ENCODE results near the gene WNT7B. TPM values are rescaled to one million over a fixed set of nuclear protein-coding genes. Genes with fewer than 3 reads are reported as not detected.

WNT7B gene
- polyA plus RNA-seq, 1 of the 3 experiments (the other 2 are of a cell fraction) = 0.13 TPM

DNA sequence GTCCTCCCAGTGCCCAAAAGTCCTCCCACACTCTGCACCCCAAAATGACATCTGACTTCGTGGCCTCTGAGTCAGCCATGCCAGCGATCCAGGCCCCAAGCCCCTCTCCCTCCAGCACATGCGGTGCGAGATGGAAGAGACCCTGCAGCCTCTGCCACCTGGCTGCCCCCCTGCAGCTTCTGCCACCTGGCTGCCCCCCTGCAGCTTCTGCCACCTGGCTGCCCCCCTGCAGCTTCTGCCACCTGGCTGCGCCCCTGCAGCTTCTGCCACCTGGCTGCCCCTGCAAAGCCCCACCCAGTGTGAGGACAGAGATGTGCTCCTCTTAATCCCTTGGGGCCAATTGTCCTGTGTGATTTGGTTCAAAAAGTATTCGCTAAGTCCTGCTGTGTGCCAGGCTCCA, 68.0 kb downstream of the WNT7B start:
- WGBS (ENCODE audit: low lambda C conversion rate) = 83% methylated on average over 2 of the region's 6 CpGs
- Histone ChIP-seq H3F3A (replicated peaks; ENCODE audit: insufficient read depth) (no peaks in the 10 kb centered on the region), H3K4me2 (no peak overlapping the region), H3K9ac (no peak overlapping the region), H3K4me3 (ENCODE audit: low read depth in 2 of 2, low read length in 1 of 2) (no peak overlapping the region), H3K27ac (ENCODE audit: low read depth in 2 of 2, low read length in 1 of 2) (no peak overlapping the region), H3K27me3 (ENCODE audit: insufficient read depth) (no peaks in the 10 kb centered on the region), H4K20me1 (ENCODE audit: insufficient read depth) (no peaks in the 10 kb centered on the region), H2AFZ (ENCODE audit: low read depth) (no peak overlapping the region), H3K79me2 (ENCODE audit: insufficient read depth) (no peaks in the 10 kb centered on the region), H3K9me3 (no peaks in the 10 kb centered on the region), H3K36me3 (replicated peaks in 1 of 2; ENCODE audit: control insufficient read depth in 1 of 2, insufficient read depth in 2 of 2, low read length in 1 of 2) (no peaks in the 10 kb centered on the region), H3K4me1 (ENCODE audit: control insufficient read depth in 1 of 2, insufficient read depth in 2 of 2, low read depth in 1 of 2, low read length in 1 of 2) (no peaks in the 10 kb centered on the region; a peak in 1 of 4 replicates), H3K9me2 (no peaks in the 10 kb centered on the region)
- ChIA-PET CTCF (no interaction called here), POLR2A (no interaction called here)
- TF ChIP-seq RAD21 (IDR thresholded peaks at IDR 0.05; ENCODE audit: low read length) (no peak), POLR2AphosphoS5 (IDR thresholded peaks at IDR 0.05; ENCODE audit: low read depth, low read length) (no peak), MXI1 (IDR thresholded peaks at IDR 0.05; ENCODE audit: low read depth, low read length) (no peak)
- DNase-seq = no peak

DNA sequence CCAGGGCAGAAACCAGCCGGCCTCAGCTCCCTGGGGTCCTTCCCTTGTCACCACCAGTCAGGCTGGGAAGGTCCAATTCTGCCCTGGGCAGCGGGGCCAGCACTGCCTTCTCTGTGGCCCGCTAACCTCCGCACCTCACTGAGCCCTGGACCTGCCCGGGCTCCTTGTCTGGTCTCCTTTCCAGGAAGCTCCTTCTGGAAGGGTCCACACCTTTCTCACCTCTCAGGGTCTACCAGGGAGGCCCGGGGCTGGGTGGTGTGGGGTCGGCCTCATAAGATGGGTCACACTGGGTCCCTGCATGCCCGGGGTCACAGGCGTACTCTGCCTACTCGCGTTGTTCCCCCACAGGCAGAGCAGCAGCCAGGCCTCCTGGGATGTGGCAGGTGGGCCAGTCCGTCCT, 69.0 kb downstream of the WNT7B start:
- TF ChIP-seq RXRA (IDR thresholded peaks at IDR 0.05; ENCODE audit: borderline replicate concordance, low read depth) = no peak
- no peak for TF ChIP-seq RAD21 (IDR thresholded peaks at IDR 0.05; ENCODE audit: low read length)
- TF ChIP-seq FOXM1 (IDR thresholded peaks at IDR 0.05; ENCODE audit: low read depth) = no peak
- no peak for TF ChIP-seq RFX5 (IDR thresholded peaks at IDR 0.05; ENCODE audit: low read length)
- no peak for TF ChIP-seq MXI1 (IDR thresholded peaks at IDR 0.05; ENCODE audit: low read depth, low read length)
- TF ChIP-seq MEF2A (IDR thresholded peaks at IDR 0.05; ENCODE audit: borderline replicate concordance, low read depth) = no peak
- no peak for TF ChIP-seq FOXJ3 (CRISPR knock-in tag; IDR thresholded peaks at IDR 0.05)
- TF ChIP-seq TCF12 (IDR thresholded peaks at IDR 0.05) = no peak
- no peak for TF ChIP-seq JUND (IDR thresholded peaks at IDR 0.05)

DNA sequence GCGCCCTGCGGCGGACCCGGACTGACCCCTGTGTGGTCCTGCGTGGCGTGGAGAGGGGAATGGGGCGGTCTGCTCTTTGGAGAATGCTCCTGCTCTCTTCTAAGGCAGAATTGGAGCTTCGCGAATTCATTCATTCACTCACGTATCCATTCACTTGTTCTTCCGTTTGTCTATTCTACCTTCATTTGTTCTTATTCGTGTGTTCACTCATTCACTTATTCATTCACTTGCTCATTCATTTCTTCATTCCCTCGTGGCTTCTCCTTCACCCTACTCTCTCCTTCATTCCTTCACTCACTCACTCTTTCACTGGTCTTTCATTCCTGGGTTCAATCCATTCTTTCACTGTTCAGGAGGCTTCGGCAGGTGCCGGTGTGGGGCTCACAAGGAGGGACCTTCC, 69.6 kb downstream of the WNT7B start:
- Histone ChIP-seq H3K4me2 (no peak overlapping the region), H3K36me3 (replicated peaks in 1 of 2; ENCODE audit: control insufficient read depth in 1 of 2, insufficient read depth in 2 of 2, low read length in 1 of 2) (no peaks in the 10 kb centered on the region), H3K27ac (ENCODE audit: low read depth in 2 of 2, low read length in 1 of 2) (no peak overlapping the region), H2AFZ (ENCODE audit: low read depth) (no peak overlapping the region), H4K20me1 (ENCODE audit: insufficient read depth) (no peaks in the 10 kb centered on the region), H3K79me2 (ENCODE audit: insufficient read depth) (no peaks in the 10 kb centered on the region), H3K27me3 (ENCODE audit: insufficient read depth) (no peaks in the 10 kb centered on the region), H3K9ac (no peak overlapping the region), H3K4me3 (ENCODE audit: low read depth in 2 of 2, low read length in 1 of 2) (no peak overlapping the region), H3K9me2 (no peaks in the 10 kb centered on the region), H3F3A (replicated peaks; ENCODE audit: insufficient read depth) (no peaks in the 10 kb centered on the region), H3K4me1 (ENCODE audit: control insufficient read depth in 1 of 2, insufficient read depth in 2 of 2, low read depth in 1 of 2, low read length in 1 of 2) (no peaks in the 10 kb centered on the region; a peak in 1 of 4 replicates), H3K9me3 (no peaks in the 10 kb centered on the region)
- WGBS (ENCODE audit: low lambda C conversion rate) = 87% methylated on average over 15 of the region's 15 CpGs
- no peak for DNase-seq
- POLR2A ChIA-PET = no interaction called here
- CTCF ChIA-PET = no interaction called here
- TF ChIP-seq, protein P1, sequence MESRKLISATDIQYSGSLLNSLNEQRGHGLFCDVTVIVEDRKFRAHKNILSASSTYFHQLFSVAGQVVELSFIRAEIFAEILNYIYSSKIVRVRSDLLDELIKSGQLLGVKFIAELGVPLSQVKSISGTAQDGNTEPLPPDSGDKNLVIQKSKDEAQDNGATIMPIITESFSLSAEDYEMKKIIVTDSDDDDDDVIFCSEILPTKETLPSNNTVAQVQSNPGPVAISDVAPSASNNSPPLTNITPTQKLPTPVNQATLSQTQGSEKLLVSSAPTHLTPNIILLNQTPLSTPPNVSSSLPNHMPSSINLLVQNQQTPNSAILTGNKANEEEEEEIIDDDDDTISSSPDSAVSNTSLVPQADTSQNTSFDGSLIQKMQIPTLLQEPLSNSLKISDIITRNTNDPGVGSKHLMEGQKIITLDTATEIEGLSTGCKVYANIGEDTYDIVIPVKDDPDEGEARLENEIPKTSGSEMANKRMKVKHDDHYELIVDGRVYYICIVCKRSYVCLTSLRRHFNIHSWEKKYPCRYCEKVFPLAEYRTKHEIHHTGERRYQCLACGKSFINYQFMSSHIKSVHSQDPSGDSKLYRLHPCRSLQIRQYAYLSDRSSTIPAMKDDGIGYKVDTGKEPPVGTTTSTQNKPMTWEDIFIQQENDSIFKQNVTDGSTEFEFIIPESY (IDR thresholded peaks at IDR 0.05; ENCODE audit: borderline replicate concordance, low read depth) = no peak
- TF ChIP-seq SMC3 (IDR thresholded peaks at IDR 0.05; ENCODE audit: low read depth, low read length) (no peak), TCF12 (IDR thresholded peaks at IDR 0.05) (no peak), RCOR1 (IDR thresholded peaks at IDR 0.05; ENCODE audit: low read length) (no peak), MXI1 (IDR thresholded peaks at IDR 0.05; ENCODE audit: low read depth, low read length) (no peak), GABPA (IDR thresholded peaks at IDR 0.05; ENCODE audit: low read depth) (no peak), YY1 (IDR thresholded peaks at IDR 0.05; ENCODE audit: low read depth) (no peak), RXRA (IDR thresholded peaks at IDR 0.05; ENCODE audit: borderline replicate concordance, low read depth) (no peak), TEAD4 (IDR thresholded peaks at IDR 0.05; ENCODE audit: borderline replicate concordance, insufficient read depth) (no peak)
- TF ChIP-seq, protein P2, sequence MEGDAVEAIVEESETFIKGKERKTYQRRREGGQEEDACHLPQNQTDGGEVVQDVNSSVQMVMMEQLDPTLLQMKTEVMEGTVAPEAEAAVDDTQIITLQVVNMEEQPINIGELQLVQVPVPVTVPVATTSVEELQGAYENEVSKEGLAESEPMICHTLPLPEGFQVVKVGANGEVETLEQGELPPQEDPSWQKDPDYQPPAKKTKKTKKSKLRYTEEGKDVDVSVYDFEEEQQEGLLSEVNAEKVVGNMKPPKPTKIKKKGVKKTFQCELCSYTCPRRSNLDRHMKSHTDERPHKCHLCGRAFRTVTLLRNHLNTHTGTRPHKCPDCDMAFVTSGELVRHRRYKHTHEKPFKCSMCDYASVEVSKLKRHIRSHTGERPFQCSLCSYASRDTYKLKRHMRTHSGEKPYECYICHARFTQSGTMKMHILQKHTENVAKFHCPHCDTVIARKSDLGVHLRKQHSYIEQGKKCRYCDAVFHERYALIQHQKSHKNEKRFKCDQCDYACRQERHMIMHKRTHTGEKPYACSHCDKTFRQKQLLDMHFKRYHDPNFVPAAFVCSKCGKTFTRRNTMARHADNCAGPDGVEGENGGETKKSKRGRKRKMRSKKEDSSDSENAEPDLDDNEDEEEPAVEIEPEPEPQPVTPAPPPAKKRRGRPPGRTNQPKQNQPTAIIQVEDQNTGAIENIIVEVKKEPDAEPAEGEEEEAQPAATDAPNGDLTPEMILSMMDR (IDR thresholded peaks at IDR 0.05) = no peak

More for the DNA sequence above, 69.0 kb downstream of the WNT7B start:
- H3K9me2 ChIP-seq = no peaks in the 10 kb centered on the region
- H3K4me1 ChIP-seq (ENCODE audit: control insufficient read depth in 1 of 2, insufficient read depth in 2 of 2, low read depth in 1 of 2, low read length in 1 of 2) = no peaks in the 10 kb centered on the region; a peak in 1 of 4 replicates
- WGBS (ENCODE audit: low lambda C conversion rate) = 80% methylated on average over 10 of the region's 12 CpGs
- ChIA-PET POLR2A (no interaction called here), CTCF (no interaction called here)
- no peak overlapping the region for H3K4me2 ChIP-seq
- H3K9me3 ChIP-seq = no peaks in the 10 kb centered on the region
- H3K27ac ChIP-seq (ENCODE audit: low read depth in 2 of 2, low read length in 1 of 2) = no peak overlapping the region
- H4K20me1 ChIP-seq (ENCODE audit: insufficient read depth) = no peaks in the 10 kb centered on the region
- no peak overlapping the region for H2AFZ ChIP-seq (ENCODE audit: low read depth)
- H3F3A ChIP-seq (replicated peaks; ENCODE audit: insufficient read depth) = no peaks in the 10 kb centered on the region
- no peaks in the 10 kb centered on the region for H3K79me2 ChIP-seq (ENCODE audit: insufficient read depth)
- no peak for DNase-seq
- no peaks in the 10 kb centered on the region for H3K36me3 ChIP-seq (replicated peaks in 1 of 2; ENCODE audit: control insufficient read depth in 1 of 2, insufficient read depth in 2 of 2, low read length in 1 of 2)
- no peak overlapping the region for H3K9ac ChIP-seq
- no peaks in the 10 kb centered on the region for H3K27me3 ChIP-seq (ENCODE audit: insufficient read depth)
- no peak overlapping the region for H3K4me3 ChIP-seq (ENCODE audit: low read depth in 2 of 2, low read length in 1 of 2)
